Mononuclear cell (primary cell): ENCODE data around the gene DIPK1B. TPM values are rescaled to one million over a fixed set of nuclear protein-coding genes. Genes with fewer than 3 reads are reported as not detected.

Experiments
- H3K27me3 ChIP-seq: 2 replicates; pipeline ENCODE4 v1.6.0; 2011; ENCODE audit warnings: low read length, control low read depth; ENCODE audit not compliant: insufficient read depth
- H3K4me1 ChIP-seq: 2 replicates; pipeline ENCODE4 v1.5.1; 2011; ENCODE audit warnings: mild to moderate bottlenecking, low read length, control low read depth; ENCODE audit not compliant: insufficient read depth
- H3K4me3 ChIP-seq: 2 replicates; pipeline ENCODE4 v1.5.1; 2011; ENCODE audit warnings: mild to moderate bottlenecking, low read length, moderate library complexity
- H3K9me3 ChIP-seq: 2 replicates; pipeline ENCODE4 v1.5.1; 2011; ENCODE audit warnings: low read depth, mild to moderate bottlenecking, control low read depth, low read length
- total RNA-seq: library from RNA; depleted of rRNA; stranded (reverse); fragments of >200 nt; gene quantifications from one replicate; pipeline ENCODE4 v1.2.3, GENCODE V29; 2012

DIPK1B gene
- total RNA-seq, 1 donor = 2.7 TPM

DNA sequence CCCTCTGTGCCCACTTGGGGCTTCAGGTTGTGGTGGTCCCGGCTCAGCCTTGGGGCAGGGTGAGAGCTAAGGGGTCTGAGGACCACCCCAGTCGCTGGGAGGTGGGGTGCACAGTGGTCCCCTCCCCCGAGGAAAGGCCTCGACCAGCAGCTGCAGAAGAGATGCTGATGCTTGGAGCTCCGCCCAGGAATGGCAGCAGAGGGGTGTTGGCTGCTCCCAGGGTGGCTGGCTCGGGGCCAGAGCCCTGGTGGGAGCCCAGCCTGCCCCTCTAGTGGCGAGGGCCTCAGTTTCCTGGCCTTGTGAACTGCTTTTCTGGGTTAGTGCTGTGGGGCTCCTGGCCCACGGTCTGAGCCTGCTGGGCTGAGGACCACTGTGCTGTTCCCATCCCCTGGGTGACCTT lies 1.2 kb downstream of the DIPK1B start:
- Histone ChIP-seq H3K9me3 (no peaks in the 10 kb centered on the region), H3K4me1 (peaks cover 16% of the 10 kb centered on the region), H3K27me3 (peaks cover 26% of the 10 kb centered on the region), H3K4me3 (no peak overlapping the region)

DNA sequence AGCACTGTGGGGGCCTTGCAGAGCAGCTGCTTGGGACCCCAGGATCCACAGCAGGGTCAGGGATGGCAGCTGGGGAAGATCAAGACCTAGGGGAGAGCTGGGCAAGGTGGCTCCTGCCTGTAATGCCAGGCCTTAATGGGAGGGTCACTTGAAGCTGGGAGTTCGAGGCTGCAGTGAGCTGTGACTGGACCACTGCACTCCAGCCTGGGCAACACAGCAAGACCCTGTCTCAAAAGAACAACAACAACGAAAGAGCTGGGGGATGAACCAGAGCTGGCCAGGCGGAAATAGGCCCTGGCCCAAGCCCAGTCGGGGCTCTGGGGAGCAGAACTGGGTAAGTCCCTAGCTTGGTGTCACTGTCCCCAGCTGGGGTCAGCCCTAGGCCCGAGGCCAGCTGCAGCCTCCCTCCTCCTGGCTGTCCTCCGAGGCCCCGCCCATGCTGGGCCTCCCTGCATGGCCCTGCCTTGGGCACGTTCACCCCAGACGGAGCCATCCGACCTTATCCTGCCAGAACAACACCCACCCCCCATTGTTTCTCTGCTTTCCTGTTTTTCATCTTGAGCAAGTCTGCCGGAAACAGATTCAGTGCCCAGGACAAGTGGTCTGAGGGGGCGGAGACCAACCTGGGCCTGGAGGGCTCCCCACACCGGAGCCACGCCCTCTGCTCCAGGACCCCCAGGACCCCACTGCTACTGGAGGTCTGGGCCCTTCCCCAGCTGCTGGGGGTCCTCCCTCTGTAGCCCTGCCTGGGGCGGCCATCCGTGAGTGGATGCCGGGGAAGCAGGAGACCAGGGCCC lies 1.9 kb downstream of the DIPK1B start:
- Histone ChIP-seq H3K4me1 (peaks cover 18% of the 10 kb centered on the region), H3K27me3 (peaks cover 26% of the 10 kb centered on the region), H3K4me3 (no peak overlapping the region), H3K9me3 (no peaks in the 10 kb centered on the region)

DNA sequence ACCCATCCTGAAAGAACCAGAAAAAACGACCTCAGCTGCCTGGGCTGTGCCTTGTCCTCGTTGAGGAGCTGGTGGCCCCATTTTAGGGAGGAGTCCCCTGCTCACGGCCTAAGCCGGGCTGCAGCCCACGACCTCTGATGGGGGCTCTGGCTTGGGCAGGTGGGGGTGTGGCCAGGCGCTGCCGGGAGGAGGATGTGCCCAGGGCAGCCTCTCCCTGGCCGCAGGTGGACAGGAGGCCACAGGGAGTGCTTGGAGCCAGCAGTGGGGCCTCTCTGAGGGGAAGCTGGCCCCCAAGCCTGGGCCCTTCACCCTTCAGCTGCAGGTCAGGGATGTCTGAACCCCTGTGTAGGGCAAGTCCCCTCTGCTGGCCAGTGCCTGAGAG lies 2.5 kb downstream of the DIPK1B start:
- Histone ChIP-seq H3K4me1 (peaks cover 20% of the 10 kb centered on the region), H3K27me3 (peaks cover 26% of the 10 kb centered on the region), H3K4me3 (no peak overlapping the region)

DNA sequence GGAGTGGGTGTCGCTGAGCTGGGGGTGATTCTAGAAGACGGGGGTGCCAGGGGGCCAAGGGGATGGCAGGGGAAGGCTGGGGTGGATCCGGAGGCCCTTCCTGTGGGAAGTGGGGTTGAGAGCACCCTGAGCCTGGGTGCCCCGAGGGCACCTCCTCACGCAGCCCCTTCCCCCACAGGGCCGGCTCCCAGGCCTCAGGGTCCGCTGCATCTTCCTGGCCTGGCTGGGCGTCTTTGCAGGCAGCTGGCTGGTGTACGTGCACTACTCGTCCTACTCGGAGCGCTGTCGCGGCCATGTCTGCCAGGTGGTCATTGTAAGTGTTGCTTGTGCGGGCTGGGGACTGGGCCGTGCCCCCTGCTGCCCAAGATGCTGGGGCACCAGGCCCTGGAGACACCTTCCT lies 5.0 kb downstream of the DIPK1B start:
- Histone ChIP-seq H3K4me1 (peaks cover 14% of the 10 kb centered on the region), H3K4me3 (no peak overlapping the region), H3K9me3 (no peaks in the 10 kb centered on the region), H3K27me3 (peaks cover 13% of the 10 kb centered on the region)

More for the DNA sequence above, 2.5 kb downstream of the DIPK1B start:
- no peaks in the 10 kb centered on the region for H3K9me3 ChIP-seq

DNA sequence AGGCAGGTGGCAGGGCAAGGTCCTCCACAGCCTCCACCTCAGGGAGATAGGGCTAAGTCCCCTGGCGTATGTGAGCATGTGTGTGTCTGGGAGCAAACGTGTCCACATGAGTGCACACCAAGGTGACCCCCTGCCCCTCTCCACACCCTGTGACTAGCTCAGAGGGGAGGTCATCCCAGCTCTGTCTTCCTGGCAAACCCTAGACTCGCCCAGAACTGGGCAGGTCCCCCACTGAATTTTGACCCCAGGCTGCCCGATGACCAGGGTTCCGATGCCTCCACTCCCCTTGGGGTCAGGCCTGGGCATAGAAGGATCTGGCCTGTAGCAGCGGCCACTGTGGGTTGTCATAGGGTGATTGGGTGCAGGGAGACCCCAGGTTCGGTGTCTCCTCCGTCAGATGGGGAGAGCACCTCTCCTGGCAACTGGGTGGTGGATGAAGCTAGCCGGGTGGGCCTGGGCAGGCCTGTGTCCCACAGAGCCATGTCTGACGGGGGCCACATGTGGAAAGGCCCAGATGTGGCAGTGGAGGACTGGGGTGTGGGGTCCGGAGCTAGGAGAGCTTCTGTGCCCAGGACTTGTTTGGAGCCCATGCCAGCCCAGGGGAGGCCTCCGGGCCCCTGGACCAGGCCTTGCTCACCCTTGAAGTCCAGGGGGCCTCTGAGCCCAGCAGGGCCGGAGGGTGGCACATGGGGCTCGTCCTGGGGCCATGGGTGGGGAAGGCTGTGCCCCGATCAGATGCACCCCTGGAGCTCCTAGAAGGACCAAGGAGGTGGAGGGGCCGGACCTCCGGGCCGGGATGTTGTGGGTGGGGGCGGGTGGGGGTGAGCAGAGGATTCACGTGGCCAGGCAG lies 6.2 kb downstream of the DIPK1B start:
- H3K4me1 ChIP-seq = peaks cover 14% of the 10 kb centered on the region

DNA sequence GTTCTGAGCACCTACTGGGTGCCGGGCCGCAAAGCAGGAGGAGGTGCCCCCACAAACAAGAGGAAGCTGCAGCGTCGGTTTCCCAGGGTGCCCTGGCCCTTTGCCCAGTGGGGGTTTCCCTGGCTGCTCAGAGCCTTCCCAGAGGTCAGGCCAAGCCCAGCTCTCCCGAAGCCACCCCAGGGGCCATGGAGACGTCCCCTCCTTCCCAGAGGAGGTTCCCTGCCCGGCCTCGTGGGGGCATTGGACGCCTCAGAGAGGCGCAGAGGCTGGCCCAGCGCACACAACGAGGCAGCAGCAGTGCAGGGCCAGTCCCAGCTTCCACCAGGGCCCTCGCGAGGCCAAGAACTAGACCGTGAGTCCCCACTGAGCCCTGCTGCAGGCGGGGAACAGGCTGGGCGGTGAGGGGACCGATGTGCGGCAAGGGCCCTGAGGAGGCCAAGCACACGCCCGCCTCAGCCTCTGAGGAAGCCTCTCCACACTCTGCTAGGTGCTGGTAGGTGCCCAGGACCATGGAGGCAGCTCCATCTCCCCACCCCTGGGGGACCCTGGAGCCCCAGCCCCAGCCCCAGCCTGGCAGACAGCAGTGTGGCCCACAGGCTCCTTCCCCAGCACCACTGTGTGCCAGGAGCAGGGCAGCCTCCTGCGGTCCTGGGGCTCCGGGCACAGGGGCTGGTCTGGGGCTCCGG lies 7.0 kb downstream of the DIPK1B start:
- no peaks in the 10 kb centered on the region for H3K27me3 ChIP-seq

More for the DNA sequence above, 6.2 kb downstream of the DIPK1B start:
- Histone ChIP-seq H3K4me3 (no peak overlapping the region), H3K27me3 (peaks cover 5% of the 10 kb centered on the region), H3K9me3 (no peaks in the 10 kb centered on the region)

DNA sequence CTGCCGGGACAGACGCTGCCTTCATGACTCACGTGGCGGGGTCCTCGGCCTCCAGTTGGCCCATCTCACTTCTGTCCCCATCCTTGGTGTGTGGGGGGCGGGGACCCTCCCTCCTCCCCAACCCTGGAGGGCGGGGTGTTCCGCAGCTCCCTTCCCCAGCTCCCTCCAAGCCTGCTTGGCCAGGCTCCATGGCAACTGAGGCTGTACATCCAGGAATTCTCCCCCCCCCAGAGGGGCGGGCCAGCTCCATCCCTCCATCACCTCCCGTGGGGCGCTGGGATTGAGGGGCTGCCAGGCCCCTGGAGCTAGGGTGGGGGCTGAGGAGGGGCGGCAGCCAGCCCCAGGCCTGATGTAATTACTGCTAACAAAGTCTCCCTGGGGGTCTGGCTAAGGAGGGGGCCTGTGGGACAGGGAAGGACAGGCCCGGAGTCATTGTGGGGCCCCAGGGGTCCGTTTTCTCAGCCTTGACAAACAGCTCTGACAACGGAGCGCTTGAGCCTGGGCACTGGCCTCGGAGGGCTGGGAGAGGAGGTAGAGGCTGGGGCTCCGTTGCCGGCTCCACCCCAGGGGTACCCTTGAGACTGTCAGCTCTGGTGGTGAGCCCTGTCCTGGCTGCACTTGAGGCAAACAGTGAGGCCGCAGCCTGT lies 8.0 kb downstream of the DIPK1B start:
- no peaks in the 10 kb centered on the region for H3K27me3 ChIP-seq

More for the DNA sequence above, 7.0 kb downstream of the DIPK1B start:
- Histone ChIP-seq H3K4me3 (no peak overlapping the region), H3K9me3 (no peaks in the 10 kb centered on the region), H3K4me1 (peaks cover 8% of the 10 kb centered on the region)

DNA sequence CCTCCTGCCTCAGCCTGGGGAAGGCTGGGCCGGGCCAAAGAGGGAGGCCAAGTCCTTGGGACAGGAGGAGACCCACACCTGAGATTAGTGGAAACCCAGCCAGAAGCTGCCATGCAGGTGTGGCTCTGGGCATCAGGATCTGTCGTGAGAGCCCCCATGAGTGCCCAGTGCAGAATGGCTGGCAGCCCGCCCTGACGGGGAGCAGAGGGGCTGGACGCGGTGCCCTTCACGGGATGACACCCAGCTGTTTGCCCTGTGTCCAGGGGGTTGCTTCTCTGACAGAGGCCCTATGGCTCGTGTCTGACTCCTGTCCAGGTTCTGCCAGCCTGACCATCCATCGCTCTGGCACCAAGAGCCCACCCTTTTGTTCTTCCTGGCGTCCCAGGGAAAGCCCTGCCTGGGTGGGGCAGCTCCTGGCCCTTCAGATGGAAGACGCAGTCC lies 8.5 kb downstream of the DIPK1B start:
- Histone ChIP-seq H3K4me1 (peaks cover 18% of the 10 kb centered on the region), H3K4me3 (no peak overlapping the region), H3K9me3 (no peaks in the 10 kb centered on the region), H3K27me3 (no peaks in the 10 kb centered on the region)

More for the DNA sequence above, 8.0 kb downstream of the DIPK1B start:
- no peak overlapping the region for H3K4me3 ChIP-seq
- H3K9me3 ChIP-seq = no peaks in the 10 kb centered on the region
- H3K4me1 ChIP-seq = peaks cover 13% of the 10 kb centered on the region

DNA sequence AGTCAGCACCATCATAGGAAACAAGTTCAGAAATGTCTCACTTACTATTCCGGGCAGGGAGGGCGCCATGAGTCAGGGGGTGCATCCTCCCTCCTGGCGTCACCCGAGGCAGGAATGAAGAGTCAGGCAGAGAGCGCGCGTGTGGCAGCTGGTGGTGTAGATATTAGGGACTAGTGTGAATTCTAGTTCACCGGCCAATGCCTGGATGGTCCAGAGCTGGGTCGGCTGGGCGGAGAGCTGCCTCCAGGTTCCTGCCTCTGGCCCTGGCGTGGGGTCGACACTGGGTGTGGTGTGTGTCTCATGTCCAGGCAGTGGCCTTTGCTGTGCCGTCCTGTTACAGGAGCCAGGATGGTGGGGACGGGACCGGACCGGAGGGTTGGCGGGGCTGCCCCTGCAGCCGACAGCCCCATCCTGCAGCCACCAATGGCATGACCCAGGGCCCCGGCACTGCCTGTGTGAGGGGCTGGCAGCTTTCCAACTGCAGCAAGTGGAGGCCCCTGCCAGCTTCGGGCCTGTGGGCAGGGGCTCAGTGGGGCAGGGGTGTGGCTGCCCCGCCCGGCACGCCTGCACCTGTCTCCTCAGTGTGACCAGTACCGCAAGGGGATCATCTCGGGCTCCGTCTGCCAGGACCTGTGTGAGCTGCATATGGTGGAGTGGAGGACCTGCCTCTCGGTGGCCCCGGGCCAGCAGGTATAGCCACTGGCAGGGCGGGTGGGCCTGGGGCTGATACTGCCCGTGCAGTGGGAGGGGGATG lies 9.1 kb downstream of the DIPK1B start:
- Histone ChIP-seq H3K4me1 (peaks cover 24% of the 10 kb centered on the region), H3K9me3 (no peaks in the 10 kb centered on the region), H3K4me3 (no peak overlapping the region), H3K27me3 (no peaks in the 10 kb centered on the region)

DNA sequence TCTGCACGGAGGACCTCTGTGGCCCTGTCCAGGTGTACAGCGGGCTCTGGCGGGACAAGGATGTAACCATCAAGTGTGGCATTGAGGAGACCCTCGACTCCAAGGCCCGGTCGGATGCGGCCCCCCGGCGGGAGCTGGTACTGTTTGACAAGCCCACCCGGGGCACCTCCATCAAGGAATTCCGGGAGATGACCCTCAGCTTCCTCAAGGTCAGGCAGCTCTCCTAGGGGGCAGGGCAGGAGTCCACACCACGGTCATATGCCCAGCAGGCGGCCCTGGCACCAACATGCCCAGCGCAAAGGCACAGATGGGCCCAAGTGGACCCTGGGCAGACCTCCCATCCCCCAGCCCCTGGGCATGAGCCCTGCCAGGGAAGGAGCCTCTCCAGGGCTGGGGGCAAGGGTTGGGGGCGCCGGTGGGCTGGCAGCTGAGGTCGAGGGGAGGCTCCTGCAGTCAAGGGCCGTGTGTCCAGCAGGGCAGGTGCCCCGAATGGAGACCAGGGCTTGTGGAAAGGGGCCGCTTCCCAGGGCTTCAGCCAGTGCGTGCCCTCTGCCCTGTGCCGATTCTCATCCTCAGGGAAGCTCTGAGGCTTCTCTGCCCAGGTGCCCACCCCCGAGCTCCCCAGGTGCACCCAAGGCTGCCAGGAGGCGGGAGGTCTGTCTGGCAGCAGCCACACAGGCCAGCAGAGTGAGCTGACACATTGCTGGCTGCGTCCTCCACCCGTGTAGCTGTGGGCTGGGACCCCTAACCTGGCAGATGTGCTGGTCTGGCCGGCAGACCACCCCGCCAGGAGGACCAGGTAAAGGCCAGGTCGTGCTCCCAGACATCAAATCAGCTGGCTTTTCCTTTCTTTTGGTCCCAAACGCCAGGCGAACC lies 10.0 kb downstream of the DIPK1B start:
- H3K9me3 ChIP-seq = no peaks in the 10 kb centered on the region
- no peaks in the 10 kb centered on the region for H3K27me3 ChIP-seq
- peaks cover 32% of the 10 kb centered on the region for H3K4me1 ChIP-seq
- H3K4me3 ChIP-seq = no peak overlapping the region

DNA sequence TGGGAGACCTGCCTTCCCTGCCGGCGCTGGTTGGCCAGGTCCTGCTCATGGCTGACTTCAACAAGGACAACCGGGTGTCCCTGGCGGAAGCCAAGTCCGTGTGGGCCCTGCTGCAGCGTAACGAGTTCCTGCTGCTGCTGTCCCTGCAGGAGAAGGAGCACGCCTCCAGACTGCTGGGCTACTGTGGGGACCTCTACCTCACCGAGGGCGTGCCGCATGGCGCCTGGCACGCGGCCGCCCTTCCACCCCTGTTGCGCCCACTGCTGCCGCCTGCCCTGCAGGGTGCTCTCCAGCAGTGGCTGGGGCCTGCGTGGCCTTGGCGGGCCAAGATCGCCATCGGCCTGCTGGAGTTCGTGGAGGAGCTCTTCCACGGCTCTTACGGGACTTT lies 10.6 kb downstream of the DIPK1B start:
- Histone ChIP-seq H3K27me3 (no peaks in the 10 kb centered on the region), H3K4me3 (no peak overlapping the region), H3K4me1 (peaks cover 33% of the 10 kb centered on the region), H3K9me3 (no peaks in the 10 kb centered on the region)

DNA sequence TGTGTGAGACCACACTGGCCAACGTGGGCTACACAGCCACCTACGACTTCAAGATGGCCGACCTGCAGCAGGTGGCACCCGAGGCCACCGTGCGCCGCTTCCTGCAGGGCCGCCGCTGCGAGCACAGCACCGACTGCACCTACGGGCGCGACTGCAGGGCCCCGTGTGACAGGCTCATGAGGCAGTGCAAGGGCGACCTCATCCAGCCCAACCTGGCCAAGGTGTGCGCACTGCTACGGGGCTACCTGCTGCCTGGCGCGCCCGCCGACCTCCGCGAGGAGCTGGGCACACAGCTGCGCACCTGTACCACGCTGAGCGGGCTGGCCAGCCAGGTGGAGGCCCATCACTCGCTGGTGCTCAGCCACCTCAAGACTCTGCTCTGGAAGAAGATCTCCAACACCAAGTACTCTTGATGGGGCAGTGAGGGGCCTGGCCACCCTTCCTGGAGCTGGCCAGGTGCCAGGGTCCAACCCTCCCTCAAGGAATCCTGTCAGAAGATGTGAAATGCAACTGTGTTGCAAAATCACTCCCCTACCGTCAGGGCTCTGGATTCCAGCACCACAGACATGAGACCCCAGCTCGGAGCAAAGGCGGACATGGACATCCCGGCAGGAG lies 11.1 kb downstream of the DIPK1B start:
- Histone ChIP-seq H3K4me3 (no peak overlapping the region), H3K27me3 (no peaks in the 10 kb centered on the region), H3K9me3 (no peaks in the 10 kb centered on the region), H3K4me1 (peaks cover 37% of the 10 kb centered on the region)

DNA sequence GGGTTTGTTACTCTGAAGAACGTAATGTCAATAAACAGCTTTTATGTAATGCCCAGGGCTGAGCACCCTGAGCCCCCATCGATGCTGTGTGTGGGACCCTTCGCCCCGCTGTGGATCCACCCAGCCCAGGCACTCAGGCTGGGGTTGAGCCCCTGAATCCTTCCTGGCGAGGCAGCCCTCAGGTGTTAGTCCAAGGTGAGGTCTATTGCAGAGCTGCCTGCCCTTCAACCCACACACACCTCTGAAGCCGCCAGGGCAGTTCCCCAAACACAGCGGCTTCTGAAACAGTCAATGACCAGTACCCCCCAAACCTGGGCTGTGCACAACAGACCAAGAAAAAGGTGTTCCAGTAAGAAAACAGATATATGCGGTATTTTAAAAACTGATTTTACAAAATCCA lies 11.6 kb downstream of the DIPK1B start:
- H3K9me3 ChIP-seq = no peaks in the 10 kb centered on the region
- no peak overlapping the region for H3K4me3 ChIP-seq
- H3K27me3 ChIP-seq = no peaks in the 10 kb centered on the region
- peaks cover 42% of the 10 kb centered on the region for H3K4me1 ChIP-seq
